H1 (cell line): ENCODE measurements around the gene FGF6. TPM values are rescaled to one million over a fixed set of nuclear protein-coding genes. Genes with fewer than 3 reads are reported as not detected.

Experiments used
- CTCF ChIA-PET: fragments of 300-600 bp; sonication (Branson Sonifier 250); formaldehyde crosslinking; loops from one replicate; lab custom pipeline; 2021; ENCODE audit not compliant: partially characterized antibody; lab: Charles Lee
- POLR2A ChIA-PET: fragments of 300-600 bp; sonication (Branson Sonifier 250); formaldehyde crosslinking; loops from one replicate; lab custom pipeline; 2021; ENCODE audit warnings: inconsistent platforms; ENCODE audit not compliant: partially characterized antibody; lab: Charles Lee
- DNase-seq, 2 experiments: peaks; one replicate each; pipeline versions ENCODE4 v3.0.0 to v3.0.0-alpha.2; 2010 to 2022; ENCODE audit warnings: low spot score in 2 of 2, low read depth in 1 of 2, mixed read lengths in 1 of 2
- FAIRE-seq: peaks from 2 replicates; lab custom pipeline; 2011; peaks lifted over from hg19 to GRCh38; lab: Jason Lieb, UNC
- H2AFZ ChIP-seq: 2 replicates; pipeline ENCODE4 v1.8.1; 2012; ENCODE audit warnings: low read length, inconsistent platforms
- H2AK5ac ChIP-seq: 2 replicates; pipeline ENCODE4 v1.6.1; 2013; ENCODE audit warnings: low read depth, low read length
- H2BK120ac ChIP-seq: replicated peaks from 2 replicates; pipeline ENCODE3; 2013; ENCODE audit warnings: low read depth, low read length, inconsistent platforms
- H2BK12ac ChIP-seq: 2 replicates; pipeline ENCODE4 v1.6.1; 2013; ENCODE audit warnings: low read depth, low read length
- H2BK15ac ChIP-seq: 2 replicates; pipeline ENCODE4 v1.6.1; 2013; ENCODE audit warnings: low read length
- H2BK20ac ChIP-seq: 2 replicates; pipeline ENCODE4 v1.6.1; 2013; ENCODE audit warnings: low read length
- H2BK5ac ChIP-seq: 2 replicates; pipeline ENCODE4 v1.6.1; 2013; ENCODE audit warnings: low read depth, low read length
- H3K14ac ChIP-seq: 2 replicates; pipeline ENCODE4 v1.6.1; 2013; ENCODE audit warnings: inconsistent platforms; ENCODE audit not compliant: insufficient read length
- H3K18ac ChIP-seq: 2 replicates; pipeline ENCODE4 v1.6.1; 2013; ENCODE audit warnings: low read length; ENCODE audit errors: extremely low read depth
- H3K23ac ChIP-seq: 2 replicates; pipeline ENCODE4 v1.6.1; 2013; ENCODE audit warnings: inconsistent platforms; ENCODE audit not compliant: insufficient read length
- H3K23me2 ChIP-seq: 2 replicates; pipeline ENCODE4 v1.6.1; 2013; ENCODE audit warnings: low read depth, low read length
- H3K27ac ChIP-seq: 2 replicates; pipeline ENCODE4 v1.6.1; 2011; ENCODE audit warnings: low read depth, low read length, inconsistent platforms
- H3K27me3 ChIP-seq, 4 experiments: replicated peaks in 1 of 4; 1 replicate in 1 of 4; 2 replicates in 3 of 4; pipeline versions ENCODE4 v1.6.1 to v1.8.1; 2011 to 2013; ENCODE audit warnings: low read length in 3 of 4, mild to moderate bottlenecking in 3 of 4, inconsistent platforms in 2 of 4, mixed read lengths in 2 of 4, moderate library complexity in 1 of 4; ENCODE audit not compliant: control insufficient read depth in 3 of 4, insufficient read depth in 3 of 4; ENCODE audit errors: extremely low read depth in 1 of 4
- H3K36me3 ChIP-seq, 4 experiments: 2 replicates each; pipeline versions ENCODE4 v1.6.1 to v1.8.1; 2011 to 2013; ENCODE audit warnings: mild to moderate bottlenecking in 4 of 4, low read length in 3 of 4, moderate library complexity in 2 of 4, control low read depth in 1 of 4, inconsistent platforms in 1 of 4; ENCODE audit not compliant: insufficient read depth in 4 of 4, control insufficient read depth in 2 of 4
- H3K4ac ChIP-seq: replicated peaks from 2 replicates; pipeline ENCODE3; 2013; ENCODE audit warnings: low read length, low read depth, mixed read lengths, inconsistent platforms; ENCODE audit not compliant: insufficient read length
- H3K4me1 ChIP-seq, 4 experiments: replicated peaks in 1 of 4; 1 replicate in 1 of 4; 2 replicates in 3 of 4; pipeline versions ENCODE4 v1.6.1 to v1.8.1; 2011 to 2013; ENCODE audit warnings: low read length in 3 of 4, inconsistent platforms in 2 of 4, mixed read lengths in 1 of 4; ENCODE audit not compliant: insufficient read depth in 4 of 4, control insufficient read depth in 3 of 4
- H3K4me2 ChIP-seq, 2 experiments: 2 replicates each; pipeline versions ENCODE4 v1.6.1 to v1.8.1; 2011 to 2013; ENCODE audit warnings: low read depth in 2 of 2, low read length in 2 of 2, control low read depth in 1 of 2, inconsistent platforms in 1 of 2, mild to moderate bottlenecking in 1 of 2; ENCODE audit not compliant: insufficient read depth in 1 of 2
- H3K4me3 ChIP-seq, 4 experiments: fragments of 200-600, 300-600 bp in 1 of 4; sonication (generic), shearing (Covaris generic), sonication (Bioruptor Twin) in 1 of 4; 2 replicates each; pipeline versions ENCODE4 v1.5.1 to v1.8.1; 2011 to 2016; ENCODE audit warnings: low read length in 4 of 4, low read depth in 3 of 4, control low read depth in 2 of 4, inconsistent platforms in 2 of 4, mild to moderate bottlenecking in 2 of 4, mixed read lengths in 1 of 4, moderate library complexity in 1 of 4; ENCODE audit not compliant: insufficient read depth in 2 of 4; ENCODE audit errors: extremely low read depth in 1 of 4
- H3K56ac ChIP-seq: replicated peaks from 2 replicates; pipeline ENCODE3; 2013; ENCODE audit warnings: low read depth, mild to moderate bottlenecking, mixed read lengths, low read length, inconsistent platforms; ENCODE audit not compliant: insufficient read length
- H3K79me1 ChIP-seq: 2 replicates; pipeline ENCODE4 v1.6.1; 2013; ENCODE audit warnings: low read depth, low read length, control low read depth
- H3K79me2 ChIP-seq, 2 experiments: 2 replicates each; pipeline versions ENCODE4 v1.6.1 to v1.8.1; 2012 to 2013; ENCODE audit warnings: low read length in 2 of 2, mild to moderate bottlenecking in 2 of 2, inconsistent platforms in 1 of 2; ENCODE audit not compliant: insufficient read depth in 2 of 2, control insufficient read depth in 1 of 2
- H3K9ac ChIP-seq, 4 experiments: replicated peaks in 1 of 4; 1 replicate in 1 of 4; 2 replicates in 3 of 4; pipeline versions ENCODE4 v1.6.1 to v1.8.1; 2011 to 2013; ENCODE audit warnings: low read depth in 3 of 4, low read length in 3 of 4, control low read depth in 2 of 4, mild to moderate bottlenecking in 2 of 4, moderate library complexity in 2 of 4, inconsistent platforms in 1 of 4; ENCODE audit errors: extremely low read depth in 1 of 4
- H3K9me3 ChIP-seq, 2 experiments: 2 replicates each; pipeline versions ENCODE4 v1.6.1 to v1.8.1; 2012 to 2013; ENCODE audit warnings: mild to moderate bottlenecking in 2 of 2, moderate library complexity in 2 of 2, control low read depth in 1 of 2, inconsistent platforms in 1 of 2, low read depth in 1 of 2, low read length in 1 of 2, mixed read lengths in 1 of 2; ENCODE audit not compliant: insufficient read depth in 2 of 2
- H4K20me1 ChIP-seq, 2 experiments: replicated peaks in 1 of 2; 2 replicates each; pipeline versions ENCODE3 to v1.8.1; 2011 to 2013; ENCODE audit warnings: inconsistent platforms in 2 of 2, low read length in 2 of 2, mild to moderate bottlenecking in 1 of 2; ENCODE audit not compliant: insufficient read depth in 2 of 2, control insufficient read depth in 1 of 2
- H4K5ac ChIP-seq: 2 replicates; pipeline ENCODE4 v1.6.1; 2013; ENCODE audit warnings: low read length, low read depth, mixed read lengths, inconsistent platforms; ENCODE audit not compliant: insufficient read length
- H4K8ac ChIP-seq: 2 replicates; pipeline ENCODE4 v1.8.0; 2013; ENCODE audit warnings: mild to moderate bottlenecking, moderate library complexity, low read length, inconsistent platforms; ENCODE audit not compliant: insufficient read depth; ENCODE audit errors: extremely low read depth
- H4K91ac ChIP-seq: replicated peaks from 2 replicates; pipeline ENCODE3; 2013; ENCODE audit warnings: low read length, mixed read lengths, inconsistent platforms; ENCODE audit not compliant: insufficient read length
- CBX8 ChIP-seq: fragments of 300-800, 300-1000 bp; sonication (generic); IDR thresholded peaks from 2 replicates; pipeline ENCODE4 v1.7.1; 2016; ENCODE audit warnings: low read depth, low read length, borderline replicate concordance
- WGBS, 2 experiments: shearing (Covaris generic) in 1 of 2; methylation state at CpG; one replicate each; pipeline versions ENCODE4 v1.1.6 to v1.1.7; 2013 to 2015; ENCODE audit warnings: low lambda C conversion rate in 2 of 2, mixed read lengths in 2 of 2, inconsistent platforms in 1 of 2, low coverage in 1 of 2, missing lambda C conversion rate in 1 of 2; ENCODE audit not compliant: insufficient replicate concordance in 2 of 2, insufficient coverage in 1 of 2, insufficient read length in 1 of 2; ENCODE audit errors: extremely low coverage in 1 of 2, missing lambda C conversion rate in 1 of 2; 5-methylcytosine and 5-hydroxymethylcytosine counted together
- polyA plus RNA-seq, 7 experiments: library from polyadenylated mRNA; depleted of rRNA in 3 of 7; stranded (reverse) in 5 of 7; unstranded in 2 of 7; fragments of >200 nt in 5 of 7; fragments of 200-250 nt in 2 of 7; gene quantifications; 1 replicate in 5 of 7; 2 replicates in 1 of 7; 4 replicates in 1 of 7; pipeline versions ENCODE4 v1.2.1 to v1.2.3, GENCODE V29; 2011 to 2013; ENCODE audit warnings: missing spikeins in 2 of 7, mixed read lengths in 2 of 7
- total RNA-seq: library from RNA; stranded (reverse); fragmentation: NEBNext Ultra II Directional; extraction: Animal tissue kit (Norgen Biotek cat#: 25700); gene quantifications from 2 replicates; pipeline ENCODE4 v1.2.1, GENCODE V29; 2021

Gene FGF6
- total and polyA plus RNA-seq, 2 of the 8 experiments (the other 6 are each of a cell fraction or from before 2014, with no cell fraction given): not detected

GRCh38 chr12:4416276-4416675 lies 29.3 kb downstream of the FGF6 start:
- CTCF ChIA-PET: interaction anchor here (0.6 to 1.9 kb wide), 5 partner anchors 14 to 341 kb away, joined by 3 to 7 read pairs (median 5); no protein-coding TSS in a partner anchor
- no peaks in the 10 kb centered on the region for H3K27me3 ChIP-seq
- no peak overlapping the region for H3K56ac ChIP-seq
- no peak overlapping the region for H3K4me2 ChIP-seq
- H3K4me1 ChIP-seq: peaks cover 0 to 6% (median 2%) of the 10 kb centered on the region in 4 experiments; a peak in 3 of 7 replicates
- H3K14ac ChIP-seq: no peak overlapping the region
- TF ChIP-seq CBX8: no peak
- TF ChIP-seq, all 59 proteins: peak for 0
- POLR2A ChIA-PET: interaction anchor here (1.4 kb wide), 1 partner anchor 16 kb away, joined by 3 read pairs; no protein-coding TSS in a partner anchor
- no peak overlapping the region for H3K23ac ChIP-seq
- WGBS, 2 experiments: 93% methylated on average over 8 of the region's 8 CpGs; no CpG with 5 or more reads in 1 of the 2 experiments
- no peak overlapping the region for H3K4ac ChIP-seq
- no peaks in the 10 kb centered on the region for H3K9me3 ChIP-seq
- H3K27ac ChIP-seq: no peak overlapping the region
- no peaks in the 10 kb centered on the region for H4K20me1 ChIP-seq
- no peak overlapping the region for H3K9ac ChIP-seq
- H2BK15ac ChIP-seq: no peak overlapping the region
- H4K8ac ChIP-seq: no peak overlapping the region
- no peak overlapping the region for H4K91ac ChIP-seq
- no peak overlapping the region for H2BK120ac ChIP-seq
- H4K5ac ChIP-seq: no peak overlapping the region
- no peak overlapping the region for H3K4me3 ChIP-seq
- H3K36me3 ChIP-seq: no peaks in the 10 kb centered on the region
- H2BK5ac ChIP-seq: no peak overlapping the region
- no peak overlapping the region for H2BK12ac ChIP-seq
- DNase-seq (no peak), FAIRE-seq (no peak)
- no peak overlapping the region for H2AK5ac ChIP-seq
- no peaks in the 10 kb centered on the region for H3K79me1 ChIP-seq
- no peaks in the 10 kb centered on the region for H3K23me2 ChIP-seq
- no peaks in the 10 kb centered on the region for H3K79me2 ChIP-seq
- no peak overlapping the region for H2BK20ac ChIP-seq
- no peak overlapping the region for H2AFZ ChIP-seq
- H3K18ac ChIP-seq: no peak overlapping the region
